ENCODE measurements around the gene SLC4A11. TPM values are rescaled to one million over a fixed set of nuclear protein-coding genes. Genes with fewer than 3 reads are reported as not detected.

SLC4A11 gene
- 1 to 10 TPM in 1 of 4 donors, under 1 TPM in 2, not detected in 1; 0.33 to 5.3 (median 0.51) TPM for total RNA-seq

DNA sequence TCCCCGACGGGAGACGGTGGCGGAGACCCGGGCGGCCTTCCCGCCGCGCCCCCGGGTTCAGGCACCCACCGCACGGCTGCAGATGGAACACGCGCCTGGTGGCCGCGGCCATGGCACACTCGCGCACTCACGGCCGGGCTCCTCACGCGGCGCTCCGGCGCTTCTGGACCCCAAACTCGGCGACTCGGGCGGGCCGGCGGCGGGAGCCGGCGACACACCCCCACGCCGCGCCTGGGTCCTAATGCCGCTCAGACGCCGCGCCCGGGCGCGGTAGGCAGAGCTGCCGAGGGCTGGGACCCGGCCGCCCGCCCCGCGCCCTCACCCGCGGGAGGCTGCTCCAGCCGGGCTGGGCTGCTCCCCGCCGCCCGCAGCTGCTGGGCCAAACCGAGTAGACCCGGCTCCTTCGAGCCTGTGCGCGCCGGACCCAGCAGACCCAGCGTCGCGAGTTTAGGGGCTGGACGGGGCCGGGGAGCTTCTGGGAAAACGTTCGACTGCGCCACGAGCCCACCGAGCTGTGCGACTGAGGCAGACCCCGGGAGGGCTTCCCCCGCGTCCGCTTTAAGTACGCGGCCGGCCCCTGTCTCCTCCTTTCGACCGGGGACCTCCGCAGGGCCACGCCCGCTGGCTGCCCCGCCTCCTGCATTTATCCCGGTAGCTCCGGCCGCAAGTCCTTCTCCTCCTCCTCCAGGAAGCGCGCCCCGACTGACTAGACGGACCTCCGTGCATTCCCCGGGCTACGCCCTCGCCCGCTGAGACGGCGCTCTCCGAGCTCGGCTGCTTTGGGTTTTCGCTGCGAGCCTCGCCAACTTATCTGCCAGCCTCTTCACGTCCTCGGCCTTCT lies at the start of gene SLC4A11:
Gene SLC4A11 (minus strand): TSS at position 165 of the 841 bp plus-strand sequence. CDS start 53 bp downstream, at position 112.
- TF ChIP-seq, protein P1, sequence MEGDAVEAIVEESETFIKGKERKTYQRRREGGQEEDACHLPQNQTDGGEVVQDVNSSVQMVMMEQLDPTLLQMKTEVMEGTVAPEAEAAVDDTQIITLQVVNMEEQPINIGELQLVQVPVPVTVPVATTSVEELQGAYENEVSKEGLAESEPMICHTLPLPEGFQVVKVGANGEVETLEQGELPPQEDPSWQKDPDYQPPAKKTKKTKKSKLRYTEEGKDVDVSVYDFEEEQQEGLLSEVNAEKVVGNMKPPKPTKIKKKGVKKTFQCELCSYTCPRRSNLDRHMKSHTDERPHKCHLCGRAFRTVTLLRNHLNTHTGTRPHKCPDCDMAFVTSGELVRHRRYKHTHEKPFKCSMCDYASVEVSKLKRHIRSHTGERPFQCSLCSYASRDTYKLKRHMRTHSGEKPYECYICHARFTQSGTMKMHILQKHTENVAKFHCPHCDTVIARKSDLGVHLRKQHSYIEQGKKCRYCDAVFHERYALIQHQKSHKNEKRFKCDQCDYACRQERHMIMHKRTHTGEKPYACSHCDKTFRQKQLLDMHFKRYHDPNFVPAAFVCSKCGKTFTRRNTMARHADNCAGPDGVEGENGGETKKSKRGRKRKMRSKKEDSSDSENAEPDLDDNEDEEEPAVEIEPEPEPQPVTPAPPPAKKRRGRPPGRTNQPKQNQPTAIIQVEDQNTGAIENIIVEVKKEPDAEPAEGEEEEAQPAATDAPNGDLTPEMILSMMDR (IDR thresholded peaks at IDR 0.05; ENCODE audit: low read depth) = no peak

DNA sequence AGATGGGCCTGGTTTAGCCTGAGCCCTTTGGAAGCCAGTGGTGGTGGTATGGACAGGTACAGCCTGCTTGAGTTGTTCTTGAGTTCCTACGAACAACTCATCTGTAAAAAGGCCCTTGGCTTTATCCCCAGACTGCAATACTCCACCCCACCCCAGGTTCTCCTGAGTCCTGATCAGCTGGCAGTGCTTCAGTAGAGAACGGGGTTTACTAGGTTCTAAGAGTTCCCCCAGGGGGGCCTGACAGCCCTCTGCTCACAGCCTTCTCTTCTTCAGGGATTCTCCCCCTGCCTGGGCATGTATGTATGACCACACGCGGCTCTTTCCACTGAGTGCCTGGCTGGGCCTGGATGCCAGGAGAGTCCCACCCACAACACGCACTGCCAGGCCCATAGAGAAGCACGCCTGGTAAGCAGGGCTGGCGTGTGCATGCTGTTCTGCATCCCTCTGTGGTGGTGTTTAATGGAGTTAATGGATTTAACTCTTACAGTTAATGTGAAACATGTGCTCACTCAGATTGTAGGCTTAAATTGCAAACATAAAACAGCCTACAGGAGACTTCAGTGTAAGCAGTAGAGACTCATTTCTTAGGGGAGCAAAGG lies 44.3 kb upstream of the SLC4A11 start:
- TF ChIP-seq, protein P1 (IDR thresholded peaks at IDR 0.05; ENCODE audit: low read depth) = no peak

DNA sequence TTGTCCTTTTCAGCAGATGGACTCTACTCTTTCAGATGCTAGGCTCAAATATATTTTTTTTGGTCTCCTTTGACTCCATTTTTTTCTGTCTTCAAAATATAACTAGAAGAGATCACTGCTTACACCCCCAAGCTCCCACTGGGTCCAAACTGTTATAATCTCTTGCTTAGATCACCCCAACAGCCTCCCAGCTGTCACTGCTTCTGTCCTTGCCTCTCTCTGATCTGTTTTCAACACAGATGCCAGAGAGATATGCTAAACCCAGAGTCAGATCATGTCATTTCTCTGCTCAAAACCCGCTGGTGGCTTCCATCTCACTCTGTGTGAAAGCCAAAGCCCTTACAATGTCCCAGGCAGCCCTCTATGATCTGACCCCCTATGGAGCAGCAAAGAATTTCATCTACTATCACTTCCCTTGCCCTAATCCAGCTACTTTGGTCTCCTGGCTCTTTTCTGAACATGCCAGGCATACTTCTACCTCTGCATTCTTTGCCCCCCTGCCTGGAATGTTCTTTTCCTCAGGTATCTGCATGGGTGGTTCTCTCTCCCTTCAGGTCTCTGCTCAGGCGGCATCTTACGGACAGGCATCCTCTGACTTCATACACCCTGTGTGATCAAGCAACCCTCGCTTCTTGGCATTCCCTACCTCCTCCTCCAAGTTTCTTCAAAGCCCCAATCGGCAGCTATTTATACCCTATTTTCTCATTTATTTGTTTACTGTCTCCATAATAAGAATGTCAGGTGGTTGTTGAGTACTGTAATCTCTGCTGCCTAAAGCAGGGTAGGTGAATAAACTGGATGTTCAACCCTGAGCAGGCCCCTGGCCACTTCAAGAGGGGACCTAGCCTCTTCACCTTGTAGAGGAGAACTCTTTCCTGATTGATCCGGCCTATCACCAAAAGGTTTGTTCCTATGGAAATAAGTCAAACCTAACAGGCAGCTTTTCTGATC lies 43.6 kb upstream of the SLC4A11 start:
- TF ChIP-seq, protein P1 (IDR thresholded peaks at IDR 0.05; ENCODE audit: low read depth) = no peak

DNA sequence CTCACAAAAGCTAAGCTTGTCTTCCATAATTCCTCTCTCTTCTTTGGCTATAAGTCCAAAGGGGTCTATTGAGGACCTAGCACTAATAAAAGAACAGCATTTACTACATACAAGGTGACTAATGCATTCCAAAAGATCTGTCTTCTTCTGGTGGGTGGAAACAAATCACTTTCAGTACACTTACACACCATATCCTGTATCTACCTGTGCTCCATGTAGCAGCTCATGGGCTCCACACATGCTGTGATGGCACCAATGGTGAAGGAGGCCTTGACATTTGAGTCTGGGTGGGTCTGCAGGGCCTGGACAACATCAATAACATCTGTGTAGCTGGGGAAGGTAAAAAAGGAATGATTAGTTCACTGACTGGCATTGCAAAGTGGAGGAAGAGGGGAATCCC lies 42.4 kb upstream of the SLC4A11 start:
- TF ChIP-seq, protein P1 (IDR thresholded peaks at IDR 0.05; ENCODE audit: low read depth) = no peak

DNA sequence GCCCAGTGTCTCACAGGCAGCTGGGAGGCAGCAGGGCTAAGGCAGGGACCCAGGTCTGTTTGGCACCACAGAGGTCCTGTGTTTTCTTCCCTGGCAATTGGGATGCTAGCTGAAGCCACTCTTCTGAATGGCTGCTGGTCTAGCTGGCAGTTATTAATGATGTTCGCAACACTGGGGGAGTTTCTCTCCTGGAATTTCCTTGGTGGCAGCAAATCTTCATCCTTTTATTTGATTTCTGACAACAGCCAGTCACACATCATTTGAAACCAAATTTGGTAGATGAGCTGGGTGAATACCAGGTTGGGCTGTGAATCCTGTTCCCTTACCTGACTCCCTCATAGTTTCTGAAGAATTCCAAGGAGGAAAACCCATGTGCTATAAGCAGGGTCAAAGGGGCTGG lies 40.8 kb upstream of the SLC4A11 start:
- TF ChIP-seq, protein P1 (IDR thresholded peaks at IDR 0.05; ENCODE audit: low read depth) = no peak

DNA sequence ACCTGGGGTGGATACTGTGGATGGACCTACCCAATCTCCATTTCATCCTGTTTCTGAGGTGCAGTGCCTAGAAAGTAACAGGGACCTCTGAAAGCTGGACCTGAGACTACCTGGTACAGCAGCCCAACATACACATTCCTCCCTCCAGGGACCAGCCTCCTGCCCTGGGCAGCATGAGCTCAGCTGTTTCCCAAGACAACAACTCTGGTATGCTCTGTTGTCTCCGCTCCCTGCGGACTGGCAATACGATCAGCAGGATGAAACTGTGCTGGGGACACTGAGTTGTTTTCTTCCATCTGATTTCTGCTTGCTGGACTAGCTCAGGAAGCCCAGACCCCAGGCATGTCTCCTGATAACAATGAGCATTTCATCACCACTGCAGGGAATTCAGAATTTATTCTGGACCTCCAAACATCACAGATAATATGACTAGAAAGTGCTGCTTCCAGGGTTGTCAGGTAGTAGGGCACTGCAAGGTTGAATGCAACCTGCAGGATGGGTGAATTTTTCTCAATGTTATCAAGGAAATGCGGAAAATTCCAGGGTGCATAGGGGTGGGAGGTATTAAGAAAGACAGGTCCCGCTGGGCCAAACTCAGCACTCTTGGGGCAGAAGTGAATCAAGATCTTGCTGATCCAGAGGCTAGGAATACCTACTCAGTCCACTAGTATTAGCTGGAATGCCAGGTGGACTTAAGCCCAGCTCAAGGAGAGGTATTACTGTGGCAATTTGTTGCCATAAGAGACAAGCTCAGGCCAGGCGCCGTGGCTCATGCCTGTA lies 38.9 kb upstream of the SLC4A11 start:
- TF ChIP-seq, protein P1 (IDR thresholded peaks at IDR 0.05; ENCODE audit: low read depth) = no peak

All from subcutaneous adipose tissue (tissue), 4 donors.